Right atrium auricular region (tissue), 2 donors: Measurements from ENCODE around the gene SUPV3L1. TPM values are rescaled to one million over a fixed set of nuclear protein-coding genes. Genes with fewer than 3 reads are reported as not detected.

ENCODE experiments used
- DNase-seq: peaks from one replicate; pipeline ENCODE4 v3.0.0-alpha.2; 2019; ENCODE audit warnings: low spot score
- H3K27ac ChIP-seq, 2 donors: fragments of 200-600 bp; sonication (generic); 1 replicate in 1 of 2; 2 replicates in 1 of 2; pipeline ENCODE4 v1.5.1; 2016 to 2019
- H3K27me3 ChIP-seq, 2 donors: fragments of 200-600 bp; sonication (generic); one replicate each; pipeline versions ENCODE4 v1.5.1 to v1.6.0; 2017 to 2019
- H3K36me3 ChIP-seq: fragments of 200-600 bp; sonication (generic); one replicate; pipeline ENCODE4 v1.5.1; 2016
- H3K4me1 ChIP-seq, 2 donors: fragments of 200-600 bp; sonication (generic); one replicate each; pipeline versions ENCODE4 v1.5.1 to v1.6.0; 2017 to 2019
- H3K4me3 ChIP-seq, 2 donors: fragments of 200-600 bp; sonication (generic); 1 replicate in 1 of 2; 2 replicates in 1 of 2; pipeline ENCODE4 v1.5.1; 2017 to 2019; ENCODE audit warnings: mild to moderate bottlenecking in 1 of 2, moderate library complexity in 1 of 2
- H3K9me3 ChIP-seq, 2 donors: fragments of 200-600 bp; sonication (generic); one replicate each; pipeline ENCODE4 v1.5.1; 2019
- total RNA-seq, 2 donors: library from RNA; depleted of rRNA; stranded (reverse); fragments of >200 nt; gene quantifications; one replicate each; pipeline ENCODE4 v1.1.0, GENCODE V29; 2016
- TF ChIP-seq, protein P1 (sequence below), 2 donors: fragments of 200-600 bp; sonication (generic); IDR thresholded peaks; one replicate each; pipeline ENCODE4 v1.5.1; 2019; ENCODE audit warnings: antibody characterized with exemption in 2 of 2

Gene SUPV3L1
- total RNA-seq, 2 donors from 2014 or later = 20.8 to 27.2 TPM

DNA sequence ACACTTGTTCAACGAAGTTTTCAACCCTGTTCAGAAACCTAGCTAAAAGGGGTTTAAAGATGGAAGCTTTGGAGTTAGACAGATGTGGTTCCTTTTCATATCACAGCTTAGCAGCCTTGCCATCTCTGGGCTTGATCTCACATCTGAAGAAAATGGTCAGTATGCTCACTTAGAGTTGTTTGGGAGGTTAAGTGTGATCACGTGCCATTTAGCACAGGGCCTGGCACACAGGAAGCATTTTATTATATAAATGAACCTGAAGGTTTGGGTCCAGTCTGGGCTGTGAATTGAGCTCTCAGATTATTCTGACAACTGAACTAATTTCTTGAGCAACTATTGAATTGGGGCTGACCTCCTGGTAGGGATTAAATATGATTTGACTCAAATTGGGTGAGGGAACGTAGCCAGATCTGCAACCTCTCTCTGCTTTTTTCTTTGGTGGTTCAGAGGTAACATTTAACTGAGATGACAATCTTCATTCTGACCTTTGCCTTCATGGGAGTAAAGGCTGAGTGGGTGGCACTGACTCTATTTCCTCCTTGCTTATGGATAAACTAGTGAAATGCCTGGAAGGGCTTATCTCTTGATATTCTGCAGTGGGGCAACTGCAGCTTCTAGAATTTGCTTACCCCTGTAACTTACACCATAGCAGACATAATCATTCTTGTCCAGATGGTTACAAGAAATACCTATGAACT lies 29.9 kb downstream of the SUPV3L1 start:
- H3K36me3 ChIP-seq = peaks cover 32% of the 10 kb centered on the region
- DNase-seq = no peak
- H3K4me1 ChIP-seq = no peaks in the 10 kb centered on the region
- no peaks in the 10 kb centered on the region for H3K27me3 ChIP-seq
- H3K27ac ChIP-seq = no peak overlapping the region
- no peak overlapping the region for H3K4me3 ChIP-seq
- H3K9me3 ChIP-seq = no peaks in the 10 kb centered on the region
- TF ChIP-seq, protein P1, sequence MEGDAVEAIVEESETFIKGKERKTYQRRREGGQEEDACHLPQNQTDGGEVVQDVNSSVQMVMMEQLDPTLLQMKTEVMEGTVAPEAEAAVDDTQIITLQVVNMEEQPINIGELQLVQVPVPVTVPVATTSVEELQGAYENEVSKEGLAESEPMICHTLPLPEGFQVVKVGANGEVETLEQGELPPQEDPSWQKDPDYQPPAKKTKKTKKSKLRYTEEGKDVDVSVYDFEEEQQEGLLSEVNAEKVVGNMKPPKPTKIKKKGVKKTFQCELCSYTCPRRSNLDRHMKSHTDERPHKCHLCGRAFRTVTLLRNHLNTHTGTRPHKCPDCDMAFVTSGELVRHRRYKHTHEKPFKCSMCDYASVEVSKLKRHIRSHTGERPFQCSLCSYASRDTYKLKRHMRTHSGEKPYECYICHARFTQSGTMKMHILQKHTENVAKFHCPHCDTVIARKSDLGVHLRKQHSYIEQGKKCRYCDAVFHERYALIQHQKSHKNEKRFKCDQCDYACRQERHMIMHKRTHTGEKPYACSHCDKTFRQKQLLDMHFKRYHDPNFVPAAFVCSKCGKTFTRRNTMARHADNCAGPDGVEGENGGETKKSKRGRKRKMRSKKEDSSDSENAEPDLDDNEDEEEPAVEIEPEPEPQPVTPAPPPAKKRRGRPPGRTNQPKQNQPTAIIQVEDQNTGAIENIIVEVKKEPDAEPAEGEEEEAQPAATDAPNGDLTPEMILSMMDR (IDR thresholded peaks at IDR 0.05) = no peak

DNA sequence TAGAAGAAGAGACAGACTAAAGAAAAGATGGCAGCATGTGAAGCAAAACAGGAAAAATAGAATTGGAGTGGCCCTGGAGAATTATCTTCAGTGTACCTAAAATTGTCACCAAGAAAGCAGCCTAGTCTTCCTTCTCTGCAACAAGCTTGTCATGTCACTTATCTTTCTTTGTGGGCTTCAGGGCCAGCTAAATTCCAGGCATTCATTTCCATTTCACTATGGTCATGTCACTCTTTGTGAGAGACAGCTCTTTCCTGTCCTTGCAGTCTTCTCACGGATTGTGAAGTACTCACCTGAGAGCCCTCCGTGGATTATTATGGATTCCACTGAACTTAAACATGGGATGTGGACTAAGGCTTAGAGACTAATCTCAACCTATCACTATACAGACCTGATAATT lies 31.1 kb downstream of the SUPV3L1 start:
- H3K4me1 ChIP-seq = no peaks in the 10 kb centered on the region
- TF ChIP-seq, protein P1 (IDR thresholded peaks at IDR 0.05) = no peak
- peaks cover 25% of the 10 kb centered on the region for H3K36me3 ChIP-seq
- H3K4me3 ChIP-seq = no peak overlapping the region
- DNase-seq = no peak
- no peaks in the 10 kb centered on the region for H3K9me3 ChIP-seq
- no peak overlapping the region for H3K27ac ChIP-seq
- H3K27me3 ChIP-seq = no peaks in the 10 kb centered on the region

DNA sequence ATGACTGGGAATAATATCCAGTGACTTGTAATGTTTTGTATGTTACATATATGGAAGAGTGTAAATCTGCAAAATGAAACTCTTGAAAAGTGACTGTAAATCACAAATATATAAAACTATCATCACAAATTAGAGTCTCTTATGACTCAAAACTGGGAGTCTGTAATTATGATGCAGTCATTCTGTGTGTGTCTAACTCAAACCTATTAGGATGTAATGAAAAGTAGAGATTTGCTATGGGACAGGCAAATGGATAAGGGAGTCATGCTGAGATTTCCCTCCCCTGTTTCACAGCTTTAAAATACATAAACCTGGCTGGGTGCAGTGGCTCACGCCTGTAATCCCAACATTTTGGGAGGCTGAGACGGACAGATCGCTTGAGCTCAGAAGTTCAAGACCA lies 31.5 kb downstream of the SUPV3L1 start:
- no peaks in the 10 kb centered on the region for H3K4me1 ChIP-seq
- no peak overlapping the region for H3K27ac ChIP-seq
- peaks cover 20% of the 10 kb centered on the region for H3K36me3 ChIP-seq
- no peaks in the 10 kb centered on the region for H3K9me3 ChIP-seq
- TF ChIP-seq, protein P1 (IDR thresholded peaks at IDR 0.05) = no peak
- no peaks in the 10 kb centered on the region for H3K27me3 ChIP-seq
- H3K4me3 ChIP-seq = no peak overlapping the region
- no peak for DNase-seq

DNA sequence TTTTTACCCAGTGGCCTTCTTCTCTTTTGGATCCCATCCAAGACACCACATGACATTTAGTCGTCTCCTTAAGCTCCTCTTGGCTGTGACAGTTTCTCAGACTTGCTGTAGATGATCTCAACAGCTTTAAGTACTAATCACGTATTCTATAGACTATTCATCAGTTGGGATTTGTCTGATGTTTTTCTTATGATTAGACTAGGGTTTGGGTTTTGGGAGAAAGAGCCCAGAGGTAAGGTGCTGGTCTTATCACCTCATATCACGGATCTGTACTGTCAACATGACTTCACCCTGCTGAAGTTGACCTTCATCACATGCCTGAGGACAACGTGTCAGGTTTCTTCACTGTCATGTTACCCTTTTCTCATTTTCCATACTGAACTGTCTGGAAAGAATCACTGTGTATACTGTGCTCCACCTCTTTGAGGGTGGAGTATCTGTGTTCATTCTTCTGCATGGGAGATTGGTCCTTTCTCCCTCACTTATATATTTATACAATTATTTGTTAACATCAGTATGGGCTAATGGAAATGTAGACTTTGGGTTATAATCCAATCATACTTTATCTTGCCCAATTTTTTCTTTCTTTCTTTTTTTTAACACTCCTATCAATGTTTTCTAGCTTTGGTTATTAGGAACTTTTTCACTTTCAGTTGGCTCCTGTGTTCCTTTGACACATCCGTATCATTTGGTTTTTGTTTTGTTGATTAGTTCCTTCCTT lies 33.7 kb downstream of the SUPV3L1 start:
- DNase-seq = no peak
- no peak overlapping the region for H3K27ac ChIP-seq
- TF ChIP-seq, protein P1 (IDR thresholded peaks at IDR 0.05) = no peak
- H3K27me3 ChIP-seq = no peaks in the 10 kb centered on the region
- no peak overlapping the region for H3K4me3 ChIP-seq
- H3K36me3 ChIP-seq = no peaks in the 10 kb centered on the region
- H3K9me3 ChIP-seq = no peaks in the 10 kb centered on the region
- H3K4me1 ChIP-seq = no peaks in the 10 kb centered on the region

DNA sequence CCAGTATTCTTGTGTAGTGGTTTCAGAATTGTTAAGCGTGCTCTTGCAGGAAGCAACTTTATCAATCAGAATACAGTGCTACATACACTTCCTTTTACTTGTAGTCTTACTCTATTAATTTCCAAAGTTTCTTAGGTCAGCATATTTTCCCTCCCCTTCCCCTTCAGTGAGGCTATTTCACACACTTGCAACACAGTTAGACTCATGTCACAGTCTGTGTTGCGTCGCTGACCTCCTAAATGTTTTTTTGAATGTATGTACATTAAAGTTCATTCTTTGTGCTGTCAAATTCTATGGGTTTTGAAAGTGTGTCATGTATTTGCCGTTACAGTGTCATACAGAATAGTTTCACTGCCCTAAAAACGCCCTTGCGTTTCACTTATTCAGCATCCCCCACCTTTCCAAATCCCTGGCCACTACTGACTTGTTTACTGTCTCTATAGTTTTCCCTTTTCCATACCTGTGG lies 34.7 kb downstream of the SUPV3L1 start:
- TF ChIP-seq, protein P1 (IDR thresholded peaks at IDR 0.05) = no peak
- Histone ChIP-seq H3K36me3 (no peaks in the 10 kb centered on the region), H3K4me3 (no peak overlapping the region), H3K4me1 (no peaks in the 10 kb centered on the region), H3K9me3 (no peaks in the 10 kb centered on the region), H3K27ac (no peak overlapping the region), H3K27me3 (no peaks in the 10 kb centered on the region)
- no peak for DNase-seq
